Mesothelial cell of epicardium (in vitro differentiated cells): ENCODE results near the gene SORL1. TPM values are rescaled to one million over a fixed set of nuclear protein-coding genes. Genes with fewer than 3 reads are reported as not detected.

ENCODE experiments used
- DNase-seq, 2 experiments: peaks; one replicate each; pipeline ENCODE4 v3.0.0; 2021; ENCODE audit warnings: low spot score in 2 of 2; ENCODE audit not compliant: unreplicated experiment in 2 of 2
- H3K27ac Mint-ChIP-seq: 2 replicates; pipeline ENCODE4 v1.8.0; 2021; ENCODE audit warnings: mixed read lengths
- H3K27me3 Mint-ChIP-seq: 2 replicates; pipeline ENCODE4 v1.8.0; 2021; ENCODE audit warnings: low read depth, mixed read lengths
- H3K36me3 Mint-ChIP-seq: 2 replicates; pipeline ENCODE4 v1.8.0; 2021; ENCODE audit warnings: mixed read lengths
- H3K4me1 Mint-ChIP-seq: 2 replicates; pipeline ENCODE4 v1.8.0; 2021; ENCODE audit warnings: mixed read lengths
- H3K4me3 Mint-ChIP-seq: 2 replicates; pipeline ENCODE4 v1.8.0; 2021; ENCODE audit warnings: mild to moderate bottlenecking, moderate library complexity, mixed read lengths
- H3K9me3 Mint-ChIP-seq: 2 replicates; pipeline ENCODE4 v1.8.0; 2021; ENCODE audit warnings: mixed read lengths
- CTCF ChIP-seq: fragments of 200-600 bp; sonication (generic); IDR thresholded peaks from one replicate; pipeline ENCODE4 v1.5.0; 2021; ENCODE audit warnings: antibody characterized with exemption; ENCODE audit not compliant: unreplicated experiment
- total RNA-seq: library from RNA; stranded (reverse); gene quantifications from 3 replicates; pipeline ENCODE4 v1.2.1, GENCODE V29; 2021

SORL1 gene
- total RNA-seq, 1 donor from 2014 or later, result 32.8 TPM

- Mint-ChIP-seq H3K4me1 (peaks cover 4% of the 10 kb centered on the region), H3K4me3 (no peak overlapping the region), H3K27ac (no peak overlapping the region), H3K36me3 (no peaks in the 10 kb centered on the region), H3K27me3 (peaks cover 15% of the 10 kb centered on the region), H3K9me3 (no peaks in the 10 kb centered on the region)
- no peak for DNase-seq
- no peak for TF ChIP-seq CTCF
Observed at GRCh38 chr11:121644187-121644512, 192.0 kb downstream of the SORL1 start.

- no peak for DNase-seq
- H3K4me1 Mint-ChIP-seq, result peaks cover 6% of the 10 kb centered on the region
- H3K27ac Mint-ChIP-seq, result no peak overlapping the region
- peaks cover 15% of the 10 kb centered on the region for H3K27me3 Mint-ChIP-seq
- no peak for TF ChIP-seq CTCF
- no peaks in the 10 kb centered on the region for H3K36me3 Mint-ChIP-seq
- H3K4me3 Mint-ChIP-seq, result no peak overlapping the region
- no peaks in the 10 kb centered on the region for H3K9me3 Mint-ChIP-seq
Observed at GRCh38 chr11:121645001-121645400, 192.9 kb downstream of the SORL1 start.

- no peak overlapping the region for H3K27ac Mint-ChIP-seq
- peaks cover 7% of the 10 kb centered on the region for H3K4me1 Mint-ChIP-seq
- H3K4me3 Mint-ChIP-seq, result no peak overlapping the region
- peaks cover 15% of the 10 kb centered on the region for H3K27me3 Mint-ChIP-seq
- H3K9me3 Mint-ChIP-seq, result no peaks in the 10 kb centered on the region
- TF ChIP-seq CTCF, result no peak
- DNase-seq, result no peak
- no peaks in the 10 kb centered on the region for H3K36me3 Mint-ChIP-seq
Observed at GRCh38 chr11:121645596-121645995, 193.5 kb downstream of the SORL1 start.

GRCh38 chr11:121648306-121648705, 196.2 kb downstream of the SORL1 start:
- Mint-ChIP-seq H3K27ac (no peak overlapping the region), H3K36me3 (no peaks in the 10 kb centered on the region), H3K9me3 (no peaks in the 10 kb centered on the region), H3K4me3 (no peak overlapping the region), H3K27me3 (no peaks in the 10 kb centered on the region), H3K4me1 (peaks cover 15% of the 10 kb centered on the region)
- peak; percentile 64 for TF ChIP-seq CTCF
- DNase-seq, result no peak

- no peaks in the 10 kb centered on the region for H3K36me3 Mint-ChIP-seq
- no peak for TF ChIP-seq CTCF
- H3K4me3 Mint-ChIP-seq, result no peak overlapping the region
- no peak overlapping the region for H3K27ac Mint-ChIP-seq
- H3K9me3 Mint-ChIP-seq, result no peaks in the 10 kb centered on the region
- H3K4me1 Mint-ChIP-seq, result peaks cover 27% of the 10 kb centered on the region
- DNase-seq, result no peak
- no peaks in the 10 kb centered on the region for H3K27me3 Mint-ChIP-seq
Observed at GRCh38 chr11:121649798-121650197, 197.7 kb downstream of the SORL1 start.
